HCT116 (cell line): ENCODE measurements around the gene CHCHD10.

Experiments used
- POLR2A ChIP-seq: IDR thresholded peaks from 2 replicates; pipeline ENCODE4 v1.7.0; 2011; ENCODE audit warnings: borderline replicate concordance; ENCODE audit not compliant: insufficient read depth, insufficient read length; ENCODE audit errors: extremely low read depth
- RAD21 ChIP-seq: IDR thresholded peaks from 2 replicates; pipeline ENCODE4 v1.6.1; 2012; ENCODE audit warnings: low read depth, mild to moderate bottlenecking
- TF ChIP-seq, protein P1 (sequence below), 3 experiments: fragments of 200-600 bp in 1 of 3; sonication (generic) in 1 of 3; IDR thresholded peaks in 2 of 3; conservative IDR thresholded peaks in 1 of 3; 2 replicates each; pipeline ENCODE4 v1.5.1; 2012 to 2017; ENCODE audit warnings: low read depth in 2 of 3, low read length in 2 of 3, antibody characterized with exemption in 1 of 3, borderline replicate concordance in 1 of 3, control low read depth in 1 of 3, mild to moderate bottlenecking in 1 of 3, mixed read lengths in 1 of 3, mixed run types in 1 of 3, moderate library complexity in 1 of 3; ENCODE audit not compliant: insufficient read depth in 1 of 3
- TF ChIP-seq, protein P2 (sequence below): IDR thresholded peaks from 2 replicates; pipeline ENCODE4 v1.6.1; 2012

DNA sequence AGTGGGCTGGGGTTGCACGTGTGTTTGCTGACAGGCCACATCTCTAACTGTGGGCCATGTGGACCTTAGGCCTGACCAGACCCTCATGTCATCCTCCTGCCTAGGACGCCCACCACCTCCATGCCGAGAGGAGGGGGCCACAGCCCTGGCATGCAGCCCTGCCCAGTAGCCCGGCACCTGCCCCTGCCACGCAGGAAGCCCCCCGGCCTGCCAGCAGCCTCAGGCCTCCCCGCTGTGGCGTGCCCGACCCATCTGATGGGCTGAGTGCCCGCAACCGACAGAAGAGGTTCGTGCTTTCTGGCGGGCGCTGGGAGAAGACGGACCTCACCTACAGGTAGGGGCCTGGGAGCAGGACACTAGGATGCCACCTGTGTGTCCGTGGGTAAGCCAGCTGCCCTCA lies 11.3 kb upstream of the CHCHD10 start:
- no peak for TF ChIP-seq RAD21
- TF ChIP-seq POLR2A, result no peak
- TF ChIP-seq, protein P1, sequence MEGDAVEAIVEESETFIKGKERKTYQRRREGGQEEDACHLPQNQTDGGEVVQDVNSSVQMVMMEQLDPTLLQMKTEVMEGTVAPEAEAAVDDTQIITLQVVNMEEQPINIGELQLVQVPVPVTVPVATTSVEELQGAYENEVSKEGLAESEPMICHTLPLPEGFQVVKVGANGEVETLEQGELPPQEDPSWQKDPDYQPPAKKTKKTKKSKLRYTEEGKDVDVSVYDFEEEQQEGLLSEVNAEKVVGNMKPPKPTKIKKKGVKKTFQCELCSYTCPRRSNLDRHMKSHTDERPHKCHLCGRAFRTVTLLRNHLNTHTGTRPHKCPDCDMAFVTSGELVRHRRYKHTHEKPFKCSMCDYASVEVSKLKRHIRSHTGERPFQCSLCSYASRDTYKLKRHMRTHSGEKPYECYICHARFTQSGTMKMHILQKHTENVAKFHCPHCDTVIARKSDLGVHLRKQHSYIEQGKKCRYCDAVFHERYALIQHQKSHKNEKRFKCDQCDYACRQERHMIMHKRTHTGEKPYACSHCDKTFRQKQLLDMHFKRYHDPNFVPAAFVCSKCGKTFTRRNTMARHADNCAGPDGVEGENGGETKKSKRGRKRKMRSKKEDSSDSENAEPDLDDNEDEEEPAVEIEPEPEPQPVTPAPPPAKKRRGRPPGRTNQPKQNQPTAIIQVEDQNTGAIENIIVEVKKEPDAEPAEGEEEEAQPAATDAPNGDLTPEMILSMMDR (IDR thresholded peaks at IDR 0.05 in 2 of 3, conservative IDR thresholded peaks at IDR 0.05 in 1 of 3; ENCODE audit: borderline replicate concordance in 1 of 3, insufficient read depth in 1 of 3, low read depth in 2 of 3, low read length in 2 of 3), result no peak
- TF ChIP-seq, protein P2, sequence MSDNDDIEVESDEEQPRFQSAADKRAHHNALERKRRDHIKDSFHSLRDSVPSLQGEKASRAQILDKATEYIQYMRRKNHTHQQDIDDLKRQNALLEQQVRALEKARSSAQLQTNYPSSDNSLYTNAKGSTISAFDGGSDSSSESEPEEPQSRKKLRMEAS, result no peak
